ENCODE measurements around the gene SDK1. TPM values are rescaled to one million over a fixed set of nuclear protein-coding genes. Genes with fewer than 3 reads are reported as not detected.

The SDK1 gene
- polyA plus RNA-seq, 2 of the 4 experiments (the other 2 are of a cell fraction) = 0.12 to 0.28 TPM

GRCh38 chr7:3835109-3835508, 534.1 kb downstream of the SDK1 start (continued):
- TF ChIP-seq, protein P1, sequence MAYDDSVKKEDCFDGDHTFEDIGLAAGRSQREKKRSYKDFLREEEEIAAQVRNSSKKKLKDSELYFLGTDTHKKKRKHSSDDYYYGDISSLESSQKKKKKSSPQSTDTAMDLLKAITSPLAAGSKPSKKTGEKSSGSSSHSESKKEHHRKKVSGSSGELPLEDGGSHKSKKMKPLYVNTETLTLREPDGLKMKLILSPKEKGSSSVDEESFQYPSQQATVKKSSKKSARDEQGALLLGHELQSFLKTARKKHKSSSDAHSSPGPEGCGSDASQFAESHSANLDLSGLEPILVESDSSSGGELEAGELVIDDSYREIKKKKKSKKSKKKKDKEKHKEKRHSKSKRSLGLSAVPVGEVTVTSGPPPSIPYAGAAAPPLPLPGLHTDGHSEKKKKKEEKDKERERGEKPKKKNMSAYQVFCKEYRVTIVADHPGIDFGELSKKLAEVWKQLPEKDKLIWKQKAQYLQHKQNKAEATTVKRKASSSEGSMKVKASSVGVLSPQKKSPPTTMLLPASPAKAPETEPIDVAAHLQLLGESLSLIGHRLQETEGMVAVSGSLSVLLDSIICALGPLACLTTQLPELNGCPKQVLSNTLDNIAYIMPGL (CRISPR knock-in tag; IDR thresholded peaks at IDR 0.05; ENCODE audit: borderline replicate concordance) = no peak
- TF ChIP-seq, protein P2, sequence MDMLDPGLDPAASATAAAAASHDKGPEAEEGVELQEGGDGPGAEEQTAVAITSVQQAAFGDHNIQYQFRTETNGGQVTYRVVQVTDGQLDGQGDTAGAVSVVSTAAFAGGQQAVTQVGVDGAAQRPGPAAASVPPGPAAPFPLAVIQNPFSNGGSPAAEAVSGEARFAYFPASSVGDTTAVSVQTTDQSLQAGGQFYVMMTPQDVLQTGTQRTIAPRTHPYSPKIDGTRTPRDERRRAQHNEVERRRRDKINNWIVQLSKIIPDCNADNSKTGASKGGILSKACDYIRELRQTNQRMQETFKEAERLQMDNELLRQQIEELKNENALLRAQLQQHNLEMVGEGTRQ (IDR thresholded peaks at IDR 0.05) = no peak

- FAIRE-seq (no peak), DNase-seq (ENCODE audit: low read depth in 1 of 2, low spot score in 1 of 2) (no peak), ATAC-seq (no peak)
- 39% methylated on average over 7 of the region's 7 CpGs for WGBS (ENCODE audit: missing lambda C conversion rate)
- TF ChIP-seq HES2 (IDR thresholded peaks at IDR 0.05) (no peak), JUN (IDR thresholded peaks at IDR 0.05) (no peak), JUNB (IDR thresholded peaks at IDR 0.05) (no peak)
- no peaks in the 10 kb centered on the region for H3K4me1 ChIP-seq
- H3K27ac ChIP-seq = no peak overlapping the region
- H3K9me3 ChIP-seq = no peaks in the 10 kb centered on the region
- no peak overlapping the region for H3K4me2 ChIP-seq
- ChIA-PET CTCF (interaction anchor here (0.6 to 1.3 kb wide), 2 partner anchors 10 to 648 kb away, joined by 3 read pairs; no protein-coding TSS in a partner anchor), POLR2A (no interaction called here)
- H3K4me3 ChIP-seq = no peak overlapping the region
These were observed 535.8 kb downstream of the SDK1 start for GRCh38 chr7:3836855-3837254.

DNA sequence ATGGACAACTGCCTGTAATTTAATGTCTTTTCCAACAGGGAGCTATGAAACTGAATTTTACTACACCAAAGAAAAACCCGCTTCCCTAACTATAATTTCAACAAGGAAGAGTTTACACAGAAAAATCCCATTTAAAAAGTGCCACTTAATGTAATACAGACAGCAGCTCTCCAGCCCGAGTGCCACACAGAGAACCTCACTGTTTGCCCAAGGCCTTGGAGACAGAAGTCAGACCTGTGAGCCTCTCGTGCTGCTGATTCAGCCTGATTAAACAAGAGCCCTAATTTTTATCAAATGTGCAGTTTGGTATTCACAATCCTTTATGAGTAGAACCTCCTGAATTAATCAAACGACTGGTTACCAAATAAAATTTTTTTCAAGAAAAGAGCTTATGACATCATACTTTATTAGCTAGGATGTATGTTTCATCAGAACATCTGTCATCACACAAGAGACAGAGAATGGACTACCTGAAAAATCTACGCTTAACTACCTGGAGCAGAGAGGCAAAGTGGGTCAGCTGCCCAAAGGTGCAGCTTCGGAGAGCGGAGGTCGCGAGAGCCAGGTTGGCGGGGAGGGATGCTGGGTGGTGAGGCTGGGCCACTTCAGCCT, 543.6 kb downstream of the SDK1 start:
- TF ChIP-seq CEBPB (IDR thresholded peaks at IDR 0.05) (no peak), EHF (CRISPR knock-in tag; IDR thresholded peaks at IDR 0.05) (no peak), SREBF2 (IDR thresholded peaks at IDR 0.05) (no peak), FOSB (CRISPR knock-in tag; IDR thresholded peaks at IDR 0.05) (no peak), FOSL2 (IDR thresholded peaks at IDR 0.05) (no peak), FOSL2 (CRISPR knock-in tag; IDR thresholded peaks at IDR 0.05) (no peak), RAD21 (conservative IDR thresholded peaks at IDR 0.05 in 1 of 2, IDR thresholded peaks at IDR 0.05 in 1 of 2) (no peak), KDM5A (IDR thresholded peaks at IDR 0.05) (no peak), KDM1A (IDR thresholded peaks at IDR 0.05; ENCODE audit: low read depth) (no peak), ZNF302 (CRISPR knock-in tag; IDR thresholded peaks at IDR 0.05) (no peak), RFX5 (IDR thresholded peaks at IDR 0.05) (no peak), HES2 (IDR thresholded peaks at IDR 0.05) (no peak), GATA3 (IDR thresholded peaks at IDR 0.05; ENCODE audit: borderline replicate concordance) (no peak), ESRRA (IDR thresholded peaks at IDR 0.05; ENCODE audit: borderline replicate concordance, low read length) (no peak), CBX8 (IDR thresholded peaks at IDR 0.05) (no peak), HDAC2 (IDR thresholded peaks at IDR 0.05) (no peak), PHF8 (IDR thresholded peaks at IDR 0.05; ENCODE audit: borderline replicate concordance, low read depth) (no peak), NR3C1 (IDR thresholded peaks at IDR 0.05) (no peak), NFE2L2 (conservative IDR thresholded peaks at IDR 0.05; ENCODE audit: low read length) (no peak)
- TF ChIP-seq, protein P3, sequence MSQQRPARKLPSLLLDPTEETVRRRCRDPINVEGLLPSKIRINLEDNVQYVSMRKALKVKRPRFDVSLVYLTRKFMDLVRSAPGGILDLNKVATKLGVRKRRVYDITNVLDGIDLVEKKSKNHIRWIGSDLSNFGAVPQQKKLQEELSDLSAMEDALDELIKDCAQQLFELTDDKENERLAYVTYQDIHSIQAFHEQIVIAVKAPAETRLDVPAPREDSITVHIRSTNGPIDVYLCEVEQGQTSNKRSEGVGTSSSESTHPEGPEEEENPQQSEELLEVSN (IDR thresholded peaks at IDR 0.05; ENCODE audit: borderline replicate concordance, low read depth) = no peak
- 64% methylated on average over 10 of the region's 10 CpGs for WGBS (ENCODE audit: missing lambda C conversion rate)
- Histone ChIP-seq H3K9me3 (no peaks in the 10 kb centered on the region), H3K4me3 (no peak overlapping the region), H3K4me1 (no peaks in the 10 kb centered on the region), H3K4me2 (no peak overlapping the region), H3K27ac (no peak overlapping the region)
- no peak for DNase-seq (ENCODE audit: low read depth in 1 of 2, low spot score in 1 of 2)
- no peak for FAIRE-seq
- ChIA-PET CTCF (interaction anchor here (0.6 kb wide), 1 partner anchor 41 kb away, joined by 3 read pairs; no protein-coding TSS in a partner anchor), POLR2A (no interaction called here)
- no peak for ATAC-seq

Data from A549 (cell line).